Esophagus muscularis mucosa (tissue), 4 donors: ENCODE measurements around the gene NDUFV3. TPM values are rescaled to one million over a fixed set of nuclear protein-coding genes. Genes with fewer than 3 reads are reported as not detected.

Experiments
- DNase-seq: peaks from one replicate; pipeline ENCODE4 v3.0.0-alpha.2; 2017; ENCODE audit errors: extremely low spot score
- H3K27ac ChIP-seq, 4 donors: fragments of 200-600 bp; sonication (generic); replicated peaks in 1 of 4; 1 replicate in 3 of 4; 2 replicates in 1 of 4; pipeline ENCODE4 v1.5.1; 2016 to 2019; ENCODE audit warnings: mild to moderate bottlenecking in 1 of 4
- H3K27me3 ChIP-seq, 4 donors: fragments of 200-600 bp; sonication (generic); one replicate each; pipeline versions ENCODE4 v1.5.1 to v1.6.0; 2016 to 2019
- H3K36me3 ChIP-seq, 4 donors: fragments of 200-600 bp; sonication (generic); one replicate each; pipeline ENCODE4 v1.5.1; 2016 to 2019
- H3K4me1 ChIP-seq, 4 donors: fragments of 200-600 bp; sonication (generic); one replicate each; pipeline ENCODE4 v1.5.1; 2016 to 2019
- H3K4me3 ChIP-seq, 4 donors: fragments of 200-600 bp; sonication (generic); 1 replicate in 2 of 4; 2 replicates in 2 of 4; pipeline ENCODE4 v1.5.1; 2016 to 2019; ENCODE audit warnings: mild to moderate bottlenecking in 4 of 4, moderate library complexity in 1 of 4
- H3K9me3 ChIP-seq, 4 donors: fragments of 200-600 bp; sonication (generic); 1 replicate in 3 of 4; 2 replicates in 1 of 4; pipeline ENCODE4 v1.5.1; 2016 to 2019
- EP300 ChIP-seq: sonication (generic); formaldehyde crosslinking; IDR thresholded peaks from one replicate; pipeline ENCODE4 v1.6.1; 2017; ENCODE audit warnings: antibody characterized with exemption
- POLR2A ChIP-seq: fragments of 450-650 bp; IDR thresholded peaks from one replicate; pipeline ENCODE4 v1.6.1; 2017; ENCODE audit warnings: antibody characterized with exemption, moderate library complexity, mild to moderate bottlenecking, low read depth
- POLR2AphosphoS5 ChIP-seq, 2 donors: sonication (generic); formaldehyde crosslinking; IDR thresholded peaks; one replicate each; pipeline ENCODE4 v1.6.1; 2017; ENCODE audit warnings: antibody characterized with exemption in 2 of 2
- WGBS: methylation state at CpG from one replicate; pipeline ENCODE4 v1.1.5; 2018; 5-methylcytosine and 5-hydroxymethylcytosine counted together
- intact Hi-C: fragments of 100-400 bp; cut with DNase I; formaldehyde crosslinking; loops from one replicate; pipeline ENCODE4 v1.15.1; 2023
- total RNA-seq, 4 donors: library from RNA; depleted of rRNA; stranded (reverse); fragments of >200 nt; gene quantifications; one replicate each; pipeline versions ENCODE4 v1.1.0 to v1.2.1, GENCODE V29; 2016
- TF ChIP-seq, protein P1 (sequence below), 3 experiments: fragments of 200-600 bp in 2 of 3; fragments of 450-650 bp in 1 of 3; sonication (generic) in 2 of 3; IDR thresholded peaks; one replicate each; pipeline ENCODE4 v1.5.1; 2017 to 2019; ENCODE audit warnings: antibody characterized with exemption in 3 of 3, mild to moderate bottlenecking in 2 of 3, moderate library complexity in 1 of 3

NDUFV3 gene
- total RNA-seq, 4 donors from 2014 or later, result 56.7 to 102 (median 74.1) TPM

GRCh38 chr21:42849759-42850412 is 43.2 kb upstream of the NDUFV3 start:
- Histone ChIP-seq H3K27ac (no peak overlapping the region), H3K27me3 (no peaks in the 10 kb centered on the region), H3K4me1 (peaks cover 0 to 8% (median 2%) of the 10 kb centered on the region in 4 donors), H3K36me3 (peaks cover 40 to 92% (median 91%) of the 10 kb centered on the region in 4 donors), H3K4me3 (no peak overlapping the region), H3K9me3 (no peaks in the 10 kb centered on the region)
- intact Hi-C loops, result no loop called here
- TF ChIP-seq POLR2AphosphoS5 (IDR thresholded peaks at IDR 0.05) (no peak), POLR2A (no peak), EP300 (no peak)
- TF ChIP-seq, protein P1, sequence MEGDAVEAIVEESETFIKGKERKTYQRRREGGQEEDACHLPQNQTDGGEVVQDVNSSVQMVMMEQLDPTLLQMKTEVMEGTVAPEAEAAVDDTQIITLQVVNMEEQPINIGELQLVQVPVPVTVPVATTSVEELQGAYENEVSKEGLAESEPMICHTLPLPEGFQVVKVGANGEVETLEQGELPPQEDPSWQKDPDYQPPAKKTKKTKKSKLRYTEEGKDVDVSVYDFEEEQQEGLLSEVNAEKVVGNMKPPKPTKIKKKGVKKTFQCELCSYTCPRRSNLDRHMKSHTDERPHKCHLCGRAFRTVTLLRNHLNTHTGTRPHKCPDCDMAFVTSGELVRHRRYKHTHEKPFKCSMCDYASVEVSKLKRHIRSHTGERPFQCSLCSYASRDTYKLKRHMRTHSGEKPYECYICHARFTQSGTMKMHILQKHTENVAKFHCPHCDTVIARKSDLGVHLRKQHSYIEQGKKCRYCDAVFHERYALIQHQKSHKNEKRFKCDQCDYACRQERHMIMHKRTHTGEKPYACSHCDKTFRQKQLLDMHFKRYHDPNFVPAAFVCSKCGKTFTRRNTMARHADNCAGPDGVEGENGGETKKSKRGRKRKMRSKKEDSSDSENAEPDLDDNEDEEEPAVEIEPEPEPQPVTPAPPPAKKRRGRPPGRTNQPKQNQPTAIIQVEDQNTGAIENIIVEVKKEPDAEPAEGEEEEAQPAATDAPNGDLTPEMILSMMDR (IDR thresholded peaks at IDR 0.05), result no peak
- 97% methylated on average over 21 of the region's 29 CpGs for WGBS
- no peak for DNase-seq

GRCh38 chr21:42850463-42850862 is 42.6 kb upstream of the NDUFV3 start:
- intact Hi-C loops, result no loop called here
- H3K4me3 ChIP-seq, result no peak overlapping the region
- DNase-seq, result no peak
- H3K36me3 ChIP-seq, result peaks cover 46 to 92% (median 91%) of the 10 kb centered on the region in 4 donors
- H3K27ac ChIP-seq, result no peak overlapping the region
- peaks cover 0 to 2% (median 1%) of the 10 kb centered on the region in 4 donors for H3K4me1 ChIP-seq
- H3K27me3 ChIP-seq, result no peaks in the 10 kb centered on the region
- WGBS, result 75% methylated on average over 4 of the region's 10 CpGs
- TF ChIP-seq, protein P1 (IDR thresholded peaks at IDR 0.05), result no peak
- TF ChIP-seq POLR2AphosphoS5 (IDR thresholded peaks at IDR 0.05) (no peak), EP300 (no peak), POLR2A (no peak)
- H3K9me3 ChIP-seq, result no peaks in the 10 kb centered on the region

- H3K36me3 ChIP-seq, result peaks cover 51 to 92% (median 91%) of the 10 kb centered on the region in 4 donors
- no peak overlapping the region for H3K4me3 ChIP-seq
- H3K4me1 ChIP-seq, result no peaks in the 10 kb centered on the region
- WGBS, result no CpG with 5 or more reads among the region's 21 CpGs
- no peak for TF ChIP-seq EP300
- TF ChIP-seq POLR2A, result no peak
- TF ChIP-seq, protein P1 (IDR thresholded peaks at IDR 0.05), result peak in 1 of 3 experiments; percentile 39
- H3K9me3 ChIP-seq, result no peaks in the 10 kb centered on the region
- no peak for DNase-seq
- intact Hi-C loops, result no loop called here
- no peak overlapping the region for H3K27ac ChIP-seq
- no peaks in the 10 kb centered on the region for H3K27me3 ChIP-seq
Measured at GRCh38 chr21:42850866-42851391, 42.2 kb upstream of the NDUFV3 start.

DNA sequence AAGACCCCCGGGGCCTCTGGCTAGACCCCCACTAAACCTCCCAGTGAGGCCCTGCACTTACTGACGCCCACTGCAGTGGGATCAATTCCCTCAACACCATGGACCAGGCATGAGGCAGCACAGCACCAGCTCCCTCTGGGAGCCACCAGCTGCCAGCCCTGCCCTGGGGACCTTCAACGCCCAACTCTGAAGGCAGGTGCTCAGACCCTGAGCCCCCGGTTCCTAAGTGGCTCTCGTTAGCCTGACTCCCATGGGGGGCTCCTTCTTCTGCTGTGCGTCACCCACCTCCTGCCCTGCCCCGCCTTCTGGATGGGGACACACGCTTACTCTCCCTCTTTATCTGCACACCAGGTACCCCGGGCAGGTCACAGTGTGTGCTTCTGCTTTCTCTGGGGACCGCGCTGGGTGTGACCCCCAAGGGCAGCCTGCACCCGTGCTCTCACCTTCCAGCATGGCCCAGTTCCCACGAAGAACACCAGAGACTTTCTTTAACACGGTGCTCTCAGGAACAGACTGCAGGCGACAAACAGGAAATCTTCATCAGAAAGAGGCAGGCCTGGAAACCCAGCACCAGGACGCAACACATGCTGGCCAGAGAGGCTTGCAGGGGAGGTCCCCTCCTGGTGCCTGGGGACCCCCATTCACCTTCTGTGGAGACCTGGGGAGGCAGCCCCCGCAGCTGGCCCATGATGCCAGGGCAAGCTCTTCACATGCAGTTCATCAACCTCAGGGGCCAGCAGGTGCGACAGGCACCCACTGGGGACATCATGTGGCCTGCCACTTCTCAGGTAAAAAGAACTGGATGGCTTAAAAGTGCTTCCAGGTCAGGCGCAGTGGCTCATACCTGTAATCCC is 41.1 kb upstream of the NDUFV3 start:
- 92% methylated on average over 15 of the region's 19 CpGs for WGBS
- H3K4me1 ChIP-seq, result no peaks in the 10 kb centered on the region
- no peaks in the 10 kb centered on the region for H3K27me3 ChIP-seq
- H3K9me3 ChIP-seq, result no peaks in the 10 kb centered on the region
- no peak for DNase-seq
- H3K36me3 ChIP-seq, result peaks cover 57 to 94% (median 93%) of the 10 kb centered on the region in 4 donors
- intact Hi-C loops, result no loop called here
- no peak for TF ChIP-seq POLR2AphosphoS5 (IDR thresholded peaks at IDR 0.05)
- no peak for TF ChIP-seq POLR2A
- TF ChIP-seq, protein P1 (IDR thresholded peaks at IDR 0.05), result no peak
- no peak for TF ChIP-seq EP300
- H3K4me3 ChIP-seq, result no peak overlapping the region
- H3K27ac ChIP-seq, result no peak overlapping the region
